Adipose tissue (tissue), 3 donors: ENCODE measurements around the gene CLDN4. TPM values are rescaled to one million over a fixed set of nuclear protein-coding genes. Genes with fewer than 3 reads are reported as not detected.
"Not testable (repeated sequence)": the region's sequence is repeated elsewhere in the genome, so short reads cannot be mapped to it uniquely, and the experiment has no call there.

Experiments
- H3K27ac ChIP-seq: one replicate; pipeline ENCODE4 v1.5.1; 2013; ENCODE audit warnings: low read depth, low read length
- WGBS, 3 donors: extraction: QIAGEN DNeasy Blood & Tissue Kit; methylation state at CpG; one replicate each; pipeline ENCODE4 v1.1.7; 2013; 5-methylcytosine and 5-hydroxymethylcytosine counted together
- polyA plus RNA-seq, 3 donors: library from polyadenylated mRNA; stranded (reverse); fragments of 200-250 nt; gene quantifications; one replicate each; pipeline ENCODE4 v1.2.3, GENCODE V29; 2013
- donor health status: healthy with polysubstance abuse.
- donor health status: Bipolar disorder and iron deficiency.
- donor health status: healthy.

The CLDN4 gene, protein sequence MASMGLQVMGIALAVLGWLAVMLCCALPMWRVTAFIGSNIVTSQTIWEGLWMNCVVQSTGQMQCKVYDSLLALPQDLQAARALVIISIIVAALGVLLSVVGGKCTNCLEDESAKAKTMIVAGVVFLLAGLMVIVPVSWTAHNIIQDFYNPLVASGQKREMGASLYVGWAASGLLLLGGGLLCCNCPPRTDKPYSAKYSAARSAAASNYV
- polyA plus RNA-seq, result 10 to 100 TPM in 1 of 3 donors, under 1 TPM in 2; 0.34 to 98.3 (median 0.77) TPM

- 29 to 85% (median 75%) methylated on average over 41 to 42 of the region's 42 CpGs for WGBS, 3 donors
Observed at GRCh38 chr7:73830681-73831583, at the start of gene CLDN4. CLDN4 (plus strand) TSS chr7:73830996; CDS start chr7:73831202, 206 bp downstream.

DNA sequence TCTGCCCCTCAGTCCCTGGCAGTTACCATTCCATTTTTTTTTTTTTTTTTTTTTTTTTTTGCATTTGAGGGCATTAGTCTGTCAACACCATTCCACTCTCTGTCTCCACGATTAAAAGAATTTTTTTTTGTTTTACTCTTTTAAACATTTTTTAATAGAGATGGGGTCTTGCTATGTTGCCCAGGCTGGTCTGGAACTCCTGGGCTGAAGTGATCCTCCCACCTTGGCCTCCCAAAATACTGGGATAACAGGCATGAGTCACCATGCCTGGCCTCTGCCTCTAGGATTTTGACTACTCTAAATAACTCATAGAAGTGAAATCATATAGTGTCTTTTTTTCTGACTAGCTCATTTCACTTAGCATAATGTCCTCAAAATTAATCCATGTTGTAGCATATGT, 44.2 kb upstream of the CLDN4 start:
- H3K27ac ChIP-seq, result no peak overlapping the region
- 78 to 89% (median 79%) methylated on average over 1 of the region's 1 CpG for WGBS, 3 donors

More at GRCh38 chr7:73830681-73831583, at the start of gene CLDN4:
- no peak within 1 kb of the TSS for H3K27ac ChIP-seq

- WGBS, 3 donors, result 89 to 98% (median 93%) methylated on average over 1 of the region's 1 CpG
- not testable (repeated sequence) for H3K27ac ChIP-seq
Observed at GRCh38 chr7:73787786-73788048, 43.1 kb upstream of the CLDN4 start.

DNA sequence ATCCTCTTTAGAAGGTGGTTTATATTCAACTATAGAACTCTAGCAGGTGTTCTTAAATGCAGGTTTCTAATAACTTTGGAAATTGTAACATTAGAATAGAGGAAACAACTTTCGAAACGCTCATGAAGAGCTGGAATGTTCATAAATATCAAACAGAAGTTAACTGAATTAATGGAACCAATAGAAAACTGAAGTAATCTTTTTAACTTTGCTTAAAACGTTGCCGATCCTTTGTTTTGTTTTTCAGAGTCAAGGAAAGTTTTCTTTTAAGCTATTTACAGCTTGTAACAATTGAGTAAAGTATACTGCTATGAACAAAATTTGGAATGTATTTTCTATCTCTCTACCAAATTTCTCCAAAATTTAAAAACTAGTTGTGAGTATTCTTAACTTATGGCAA, 41.7 kb upstream of the CLDN4 start:
- H3K27ac ChIP-seq, result no peak overlapping the region
- 88 to 97% (median 92%) methylated on average over 4 of the region's 4 CpGs for WGBS, 3 donors

DNA sequence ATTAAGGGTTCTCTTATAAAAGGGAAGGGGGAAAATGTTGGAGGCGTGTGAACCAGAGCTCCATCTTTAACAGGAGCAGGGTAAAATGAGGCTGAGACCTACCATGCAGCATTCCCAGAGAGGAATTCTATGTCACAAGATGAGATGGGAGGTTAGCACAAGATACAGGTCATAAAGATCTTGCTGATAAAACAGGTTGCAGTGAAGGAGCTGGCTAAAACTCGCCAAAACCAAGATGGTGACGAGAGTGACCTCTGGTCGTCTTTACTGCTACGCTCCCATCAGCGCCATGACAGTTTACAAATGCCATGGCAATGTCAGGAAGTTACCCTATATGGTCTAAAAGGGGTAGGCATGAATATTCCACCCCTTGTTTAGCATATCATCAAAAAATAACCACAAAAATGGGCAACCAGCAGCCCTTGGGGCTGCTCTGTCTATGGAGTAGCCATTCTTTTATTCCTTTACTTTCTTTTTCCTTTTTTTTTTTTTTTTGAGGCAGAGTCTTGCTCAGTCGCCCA, 39.6 kb upstream of the CLDN4 start:
- not testable (repeated sequence) for H3K27ac ChIP-seq
- WGBS, 3 donors, result 87 to 95% (median 92%) methylated on average over 7 of the region's 7 CpGs

DNA sequence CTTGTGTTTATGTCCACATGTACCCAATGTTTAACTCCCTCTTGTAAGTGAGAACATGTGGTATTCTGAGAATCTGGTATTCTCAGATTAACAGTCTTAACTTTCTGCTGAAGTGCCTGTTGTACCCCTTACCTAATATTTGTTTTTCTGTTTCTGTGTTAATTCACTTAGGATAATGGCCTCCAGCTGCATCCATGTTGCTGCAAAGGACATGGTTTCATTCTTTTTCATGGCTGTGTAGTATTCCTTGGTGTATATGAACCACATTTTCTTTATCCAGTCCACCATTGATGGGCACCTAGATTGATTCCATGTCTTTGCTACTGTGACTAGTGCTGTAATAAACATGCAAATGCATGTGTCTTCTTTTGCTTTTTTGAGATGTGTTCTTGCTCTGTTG, 35.6 kb upstream of the CLDN4 start:
- H3K27ac ChIP-seq, result not testable (repeated sequence)

- not testable (repeated sequence) for H3K27ac ChIP-seq
- 73 to 90% (median 83%) methylated on average over 2 to 4 of the region's 6 CpGs for WGBS, 3 donors
Observed at GRCh38 chr7:73796656-73797055, 34.1 kb upstream of the CLDN4 start.

- H3K27ac ChIP-seq, result not testable (repeated sequence)
- 94 to 97% (median 94%) methylated on average over 18 to 27 of the region's 34 CpGs for WGBS, 3 donors
Observed at GRCh38 chr7:73797176-73797575, 33.6 kb upstream of the CLDN4 start.

DNA sequence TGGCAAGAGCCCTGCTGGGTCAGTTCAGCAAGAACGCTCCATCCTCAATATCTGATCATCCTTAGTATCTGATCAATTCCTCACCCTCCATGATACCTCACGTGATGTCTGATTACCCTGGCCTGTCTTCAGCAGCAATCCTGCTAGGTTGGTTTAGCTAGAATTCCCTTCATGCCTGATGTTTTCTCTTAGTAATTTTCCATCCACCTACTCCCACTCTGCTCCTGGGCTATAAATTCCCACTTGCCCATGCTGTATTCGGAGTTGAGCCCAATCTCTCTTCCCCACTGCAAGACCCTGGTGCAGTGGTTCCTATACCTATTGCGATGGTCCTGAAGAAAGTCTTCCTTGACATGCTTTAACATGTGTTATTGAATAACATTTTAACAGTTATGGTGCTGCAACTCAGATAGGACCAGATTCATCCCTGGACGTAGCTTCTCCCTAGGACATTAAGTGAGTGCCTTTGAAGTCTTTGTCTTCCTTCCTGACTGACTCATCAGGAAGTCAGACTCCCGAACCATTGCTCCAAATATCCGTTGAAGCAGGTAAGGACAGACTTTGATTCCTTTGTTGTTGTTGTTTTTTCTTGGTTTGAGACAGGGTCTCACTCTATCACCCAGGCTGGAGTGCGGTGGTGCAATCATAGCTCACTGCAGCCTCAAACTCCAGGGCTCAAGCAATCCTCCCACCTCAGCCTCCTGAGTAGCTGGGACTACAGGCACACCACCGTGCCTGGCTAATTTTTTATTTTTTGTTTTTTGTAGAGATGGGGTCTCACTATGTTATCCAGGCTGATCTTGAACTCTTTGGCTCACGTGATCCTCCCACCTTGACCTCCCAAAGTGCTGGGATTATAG, 31.3 kb upstream of the CLDN4 start:
- H3K27ac ChIP-seq, result no peak overlapping the region
- 64 to 79% (median 69%) methylated on average over 10 of the region's 10 CpGs for WGBS, 3 donors

- WGBS, 3 donors, result 48 to 75% (median 53%) methylated on average over 1 of the region's 1 CpG
- H3K27ac ChIP-seq, result no peak overlapping the region
Observed at GRCh38 chr7:73801577-73801976, 29.2 kb upstream of the CLDN4 start.

DNA sequence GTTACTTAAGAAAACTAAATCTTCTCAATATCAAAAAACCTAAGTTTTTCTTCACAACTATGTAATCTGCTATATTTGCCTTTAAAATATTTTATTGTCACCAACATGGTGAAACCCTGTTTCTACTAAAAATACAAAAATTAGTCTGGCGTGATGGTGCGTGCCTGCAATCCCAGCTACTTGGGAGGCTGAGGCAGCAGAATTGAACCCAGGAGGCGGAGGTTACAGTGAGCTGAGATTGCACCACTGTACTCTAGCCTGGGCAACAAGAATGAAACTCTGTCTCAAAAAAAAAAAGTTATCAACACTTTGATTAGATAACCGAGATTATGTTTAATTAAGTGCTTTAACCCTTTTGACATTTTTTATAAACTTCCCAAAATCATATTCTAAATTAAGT, 28.3 kb upstream of the CLDN4 start:
- no peak overlapping the region for H3K27ac ChIP-seq
- 62 to 86% (median 68%) methylated on average over 4 of the region's 4 CpGs for WGBS, 3 donors

GRCh38 chr7:73809467-73809951, 21.3 kb upstream of the CLDN4 start:
- WGBS, 3 donors, result 80 to 89% (median 87%) methylated on average over 21 of the region's 21 CpGs
- no peak overlapping the region for H3K27ac ChIP-seq

DNA sequence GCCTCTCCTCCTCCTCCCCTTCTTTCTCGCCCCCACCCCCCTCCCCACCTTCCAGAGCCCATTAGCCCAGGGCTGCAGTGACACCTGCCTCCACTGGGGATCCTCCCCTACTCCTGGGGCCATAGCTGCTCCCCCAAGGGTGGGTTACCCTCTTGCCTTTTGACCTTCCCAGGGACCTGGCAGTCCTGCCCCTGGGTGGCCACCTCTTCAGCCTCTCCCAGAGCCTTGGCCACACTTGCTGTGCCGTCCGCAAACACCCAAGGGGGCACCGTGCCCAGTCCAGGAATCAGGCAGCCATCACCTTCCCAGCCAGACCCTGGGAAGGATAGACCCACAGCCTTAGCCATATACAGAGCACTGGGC, 19.8 kb upstream of the CLDN4 start:
- 43 to 69% (median 67%) methylated on average over 3 to 4 of the region's 4 CpGs for WGBS, 3 donors
- H3K27ac ChIP-seq, result no peak overlapping the region

DNA sequence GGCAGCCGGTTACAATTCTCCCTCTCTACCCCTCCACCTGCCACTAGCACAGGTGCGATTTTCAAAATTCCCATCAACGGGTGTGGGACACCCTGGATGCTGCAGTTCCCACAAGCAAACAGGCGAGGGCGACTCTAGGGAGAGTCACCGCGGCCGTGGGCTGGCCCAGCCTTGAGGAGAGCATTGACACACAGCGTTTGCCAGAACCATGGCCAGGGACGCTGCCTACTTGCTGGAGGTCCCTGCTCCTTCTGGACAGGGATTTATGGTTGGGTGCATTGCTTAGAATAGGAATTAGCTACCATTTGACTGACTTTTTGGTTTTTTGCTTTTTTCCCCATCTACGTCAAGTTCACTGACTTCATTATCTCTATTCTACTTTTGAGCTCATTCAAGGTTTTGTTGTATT, 19.0 kb upstream of the CLDN4 start:
- no peak overlapping the region for H3K27ac ChIP-seq
- 9 to 12% (median 12%) methylated on average over 11 of the region's 11 CpGs for WGBS, 3 donors

DNA sequence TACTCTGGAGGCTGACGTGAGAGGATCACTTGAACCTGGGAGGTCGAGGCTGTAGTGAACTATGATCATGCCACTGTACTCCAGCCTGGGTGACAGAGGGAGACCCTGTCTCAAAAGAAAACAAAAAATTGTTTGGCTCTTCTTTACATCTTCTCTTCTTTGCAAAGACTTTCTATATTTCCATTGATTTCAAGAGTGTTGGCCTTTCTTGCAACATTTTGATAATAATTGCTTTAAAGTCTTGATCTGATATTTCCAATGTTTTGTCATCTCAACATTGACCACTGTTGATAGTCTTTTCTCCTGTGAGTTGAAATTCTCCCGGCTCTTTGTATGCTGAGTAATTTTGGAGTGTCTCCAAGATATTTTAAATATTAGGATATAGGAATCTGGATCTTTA, 17.8 kb upstream of the CLDN4 start:
- WGBS, 3 donors, result 84 to 92% (median 88%) methylated on average over 3 of the region's 3 CpGs

DNA sequence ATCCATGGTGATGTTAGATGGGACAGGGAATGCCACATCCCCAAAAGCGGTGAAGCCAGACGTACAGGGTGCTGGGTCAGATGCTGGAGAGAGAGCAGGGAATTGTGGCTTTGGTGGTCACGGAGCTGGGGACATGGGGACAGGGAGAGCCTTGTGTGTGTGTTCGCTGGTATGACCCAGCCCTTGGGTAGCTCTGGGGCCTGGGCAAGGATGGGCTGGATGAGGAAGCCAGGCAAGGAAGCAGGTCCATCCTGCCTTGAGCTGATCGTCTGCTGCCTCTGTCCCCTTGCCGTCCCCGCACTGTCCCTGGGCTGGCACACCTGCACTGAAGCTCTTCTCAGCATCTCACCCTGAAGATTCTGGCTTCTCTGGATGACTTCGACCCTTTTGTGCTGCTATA, 15.4 kb upstream of the CLDN4 start:
- WGBS, 3 donors, result 83 to 86% (median 85%) methylated on average over 8 of the region's 8 CpGs

More for the DNA sequence above, 17.8 kb upstream of the CLDN4 start:
- H3K27ac ChIP-seq, result no peak overlapping the region

DNA sequence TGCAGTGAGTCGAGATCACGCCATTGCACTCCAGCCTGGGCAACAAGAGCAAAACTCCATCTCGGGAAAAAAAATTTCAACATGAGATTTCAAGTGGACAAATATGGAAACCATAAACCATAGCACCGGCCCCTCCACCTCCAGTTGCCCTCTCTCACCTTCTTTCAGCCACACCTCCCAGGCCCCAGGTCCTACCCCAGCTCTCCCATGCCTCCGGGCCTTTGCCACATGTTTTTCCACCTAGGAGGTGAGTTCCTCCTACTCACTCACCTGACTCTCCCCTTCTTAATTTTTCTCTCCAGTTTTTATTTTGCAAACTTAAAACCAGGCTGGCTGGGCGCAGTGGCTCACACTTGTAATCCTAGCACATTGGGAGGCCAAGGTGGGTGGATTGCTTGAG, 13.7 kb upstream of the CLDN4 start:
- WGBS, 3 donors, result 91 to 93% (median 91%) methylated on average over 6 of the region's 6 CpGs
- no peak overlapping the region for H3K27ac ChIP-seq

More for the DNA sequence above, 15.4 kb upstream of the CLDN4 start:
- no peak overlapping the region for H3K27ac ChIP-seq

DNA sequence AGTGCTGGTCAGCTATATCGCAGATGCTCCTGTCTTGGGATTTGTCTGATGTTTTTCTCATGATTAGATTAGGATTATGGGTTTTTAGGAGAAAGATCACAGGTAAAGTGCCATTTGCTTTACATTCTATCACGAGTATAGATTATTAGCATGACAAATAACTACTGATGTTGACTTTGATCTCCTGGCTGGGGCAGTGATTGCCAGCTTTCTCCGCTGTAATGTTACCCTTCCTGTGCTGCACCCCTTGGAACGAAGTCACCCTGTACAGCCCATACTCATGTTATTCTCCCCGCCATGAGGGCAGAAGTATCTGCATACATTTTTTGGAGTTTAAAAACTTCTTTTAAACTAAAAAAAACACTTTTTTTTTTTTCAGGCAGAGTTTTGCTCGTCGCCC, 10.8 kb upstream of the CLDN4 start:
- 89 to 91% (median 90%) methylated on average over 7 of the region's 7 CpGs for WGBS, 3 donors

More for the DNA sequence above, 10.8 kb upstream of the CLDN4 start:
- no peak overlapping the region for H3K27ac ChIP-seq
